HG03439 (cell line): ENCODE data around the gene ZNF664.

Experiments used
- ATAC-seq: cut with Tn5 transposase; IDR thresholded peaks from one replicate; pipeline ENCODE4 v1.9.1; 2021; ENCODE audit warnings: mild to moderate bottlenecking, moderate library complexity; ENCODE audit not compliant: unreplicated experiment

The ZNF664 gene

DNA sequence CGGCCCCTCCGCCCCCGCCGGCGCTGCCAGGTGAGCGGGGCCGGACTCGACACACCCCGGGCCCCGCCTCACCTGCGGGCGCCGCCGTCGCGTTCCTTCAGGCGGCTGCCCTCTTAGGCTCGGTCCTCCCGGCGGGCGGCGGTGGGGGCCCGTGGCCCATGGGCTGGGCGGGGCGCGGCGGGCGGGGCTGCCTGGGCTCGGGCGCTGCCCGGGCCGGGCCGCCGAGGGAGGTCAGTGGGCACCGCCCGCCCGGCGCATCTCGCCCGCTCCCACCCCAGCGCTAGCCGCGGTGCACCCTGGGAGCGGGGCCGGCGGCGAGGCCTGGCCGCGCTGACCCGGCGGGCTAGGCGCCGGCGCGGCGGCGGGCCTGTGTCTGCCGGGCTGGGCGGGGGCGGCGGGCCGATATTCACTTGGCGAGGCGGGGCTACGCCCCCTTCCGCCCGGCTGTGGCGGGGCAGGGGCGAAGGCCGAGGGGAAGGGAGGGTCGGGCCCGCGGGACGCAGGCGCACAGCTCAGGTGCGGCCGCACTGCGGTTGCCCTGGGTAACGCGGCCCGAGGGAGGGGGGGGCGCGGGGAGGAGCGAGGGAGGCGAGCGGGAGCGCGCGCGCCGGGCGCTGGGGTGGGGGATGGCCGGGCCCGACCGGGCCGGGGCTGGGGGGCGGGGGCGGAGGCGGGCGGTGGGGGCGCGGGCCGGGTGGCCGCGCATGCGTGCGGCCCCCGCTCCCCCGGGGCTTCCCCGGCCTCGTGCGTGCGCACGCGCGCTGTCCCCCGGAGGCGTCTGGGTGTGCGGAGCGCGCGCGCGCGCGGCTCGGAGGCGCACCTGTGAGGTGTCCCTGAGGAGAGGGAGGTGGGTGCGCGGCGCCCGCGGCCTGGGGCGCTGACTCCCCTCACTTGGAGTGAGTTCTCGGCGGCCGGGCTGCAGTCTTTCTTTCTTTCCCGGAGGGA, at the start of gene ZNF664, which contains the start of gene CCDC92:
TSS of gene ZNF664 (plus strand) at position 759 of the 945 bp plus-strand sequence. CDS start 38,930 bp downstream, outside the sequence.
TSS of gene CCDC92 (minus strand) at position 375 of the 945 bp plus-strand sequence. CDS start 28,526 bp downstream, outside the sequence.
- ATAC-seq = peak; percentile 78

DNA sequence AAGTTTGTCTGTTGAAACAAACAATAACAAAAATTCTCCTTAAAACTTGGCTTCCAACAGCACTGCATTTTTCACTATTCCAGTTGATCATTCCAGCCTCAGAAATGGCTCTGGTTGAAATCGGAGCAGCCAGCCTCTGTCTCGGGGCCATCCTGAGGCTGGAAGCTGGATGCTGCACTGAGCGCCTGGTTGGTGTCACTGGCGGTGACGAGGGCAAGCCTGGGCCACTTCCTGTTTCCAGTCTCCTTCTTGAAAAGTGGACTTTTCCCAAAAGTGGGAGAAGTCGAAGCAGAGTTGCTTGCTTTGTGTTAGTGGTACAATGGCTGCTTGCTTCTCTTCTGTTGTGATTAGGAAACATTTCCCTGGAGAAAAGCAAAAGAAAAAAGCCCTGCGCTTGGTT, 49.1 kb upstream of the ZNF664 start:
- no peak for ATAC-seq

DNA sequence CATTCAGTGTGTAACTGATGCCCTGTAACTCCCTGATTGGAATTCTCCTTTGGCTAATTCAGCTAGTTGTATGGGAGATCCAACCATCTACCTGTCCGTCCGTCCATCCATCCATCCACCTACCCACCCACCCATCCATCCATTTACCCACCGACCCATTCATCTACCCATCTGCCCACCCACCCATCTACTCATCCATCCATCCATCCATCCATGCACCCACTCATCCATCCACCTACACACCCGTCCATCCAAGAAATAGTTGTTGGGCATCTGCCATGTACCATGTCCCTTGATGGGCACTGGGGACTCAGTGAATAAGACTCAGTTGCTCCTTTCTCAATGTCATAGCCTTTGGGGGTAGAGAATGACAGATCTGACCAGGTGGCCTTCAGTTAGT, 48.5 kb upstream of the ZNF664 start:
- ATAC-seq = no peak

DNA sequence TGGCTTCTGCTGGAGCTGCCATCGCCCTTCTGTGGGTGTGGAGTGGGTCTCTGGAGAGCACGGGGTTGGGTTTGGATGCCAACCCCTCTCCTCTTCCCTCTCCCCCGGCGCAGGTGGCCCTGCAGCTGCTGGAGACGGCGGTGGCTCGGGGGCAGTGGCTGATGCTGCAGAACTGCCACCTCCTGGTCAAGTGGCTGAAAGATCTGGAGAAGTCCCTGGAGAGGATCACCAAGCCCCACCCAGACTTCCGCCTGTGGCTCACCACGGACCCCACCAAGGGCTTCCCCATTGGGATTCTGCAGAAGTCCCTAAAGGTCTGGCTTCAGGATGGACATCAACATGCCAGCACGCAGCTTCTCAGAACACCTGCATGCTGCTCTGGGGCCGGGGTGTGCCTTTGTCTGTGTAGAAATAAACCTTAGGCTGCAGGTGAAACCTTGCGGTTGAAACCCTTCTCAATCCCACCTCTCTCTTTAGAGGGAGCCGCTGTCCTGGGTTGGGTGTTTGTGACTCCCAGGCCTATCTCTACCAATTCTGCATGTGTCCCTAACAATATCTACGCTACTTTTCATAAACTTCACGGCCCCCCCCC, 44.6 kb upstream of the ZNF664 start:
- no peak for ATAC-seq

DNA sequence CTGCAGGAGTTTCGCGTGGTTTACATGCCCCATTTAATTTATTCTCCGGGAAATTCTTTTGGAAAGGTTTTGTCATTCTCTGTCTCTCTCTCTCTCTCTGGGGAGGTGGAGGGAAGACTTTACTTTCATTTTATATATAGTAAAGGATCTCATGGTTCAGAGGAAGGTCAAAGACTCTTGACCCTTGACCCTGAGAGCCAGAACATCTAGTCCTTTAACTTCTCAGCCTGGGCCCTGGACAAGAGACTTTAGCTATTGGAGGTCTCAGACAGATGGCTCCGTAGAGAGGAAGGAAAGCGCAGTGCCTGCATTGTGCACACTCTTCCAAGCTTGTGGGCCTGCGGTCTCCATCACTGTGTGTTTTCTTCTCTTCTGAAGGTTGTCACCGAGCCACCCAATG, 44.1 kb upstream of the ZNF664 start:
- ATAC-seq = no peak

DNA sequence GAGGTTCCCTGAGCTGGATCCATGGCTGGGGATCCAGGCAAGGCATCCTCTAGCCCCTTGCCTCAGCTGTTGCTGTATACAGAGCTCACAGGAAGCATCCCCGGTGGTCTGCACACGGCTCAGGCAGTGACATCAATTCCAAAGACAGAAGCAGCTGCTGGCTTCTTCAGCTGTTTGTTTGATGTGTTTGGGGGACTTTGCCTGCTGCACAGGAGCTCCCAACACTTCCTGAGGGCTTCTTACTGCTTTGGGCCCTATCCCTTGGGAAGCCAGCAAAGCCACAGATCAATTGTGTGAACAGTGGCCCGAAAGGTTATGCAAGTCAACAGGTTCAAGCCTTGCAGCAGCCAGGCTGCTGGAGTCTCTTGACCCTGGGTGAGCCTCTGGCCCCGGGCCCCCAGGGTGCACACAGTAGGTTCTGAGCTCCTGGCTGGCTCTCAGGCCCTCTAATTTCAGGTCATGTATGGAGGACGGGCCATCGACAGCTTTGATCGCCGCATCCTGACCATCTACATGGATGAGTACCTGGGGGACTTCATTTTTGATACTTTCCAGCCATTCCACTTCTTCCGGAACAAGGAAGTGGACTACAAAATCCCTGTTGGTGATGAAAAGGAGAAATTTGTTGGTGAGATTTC, 43.0 kb upstream of the ZNF664 start:
- no peak for ATAC-seq

DNA sequence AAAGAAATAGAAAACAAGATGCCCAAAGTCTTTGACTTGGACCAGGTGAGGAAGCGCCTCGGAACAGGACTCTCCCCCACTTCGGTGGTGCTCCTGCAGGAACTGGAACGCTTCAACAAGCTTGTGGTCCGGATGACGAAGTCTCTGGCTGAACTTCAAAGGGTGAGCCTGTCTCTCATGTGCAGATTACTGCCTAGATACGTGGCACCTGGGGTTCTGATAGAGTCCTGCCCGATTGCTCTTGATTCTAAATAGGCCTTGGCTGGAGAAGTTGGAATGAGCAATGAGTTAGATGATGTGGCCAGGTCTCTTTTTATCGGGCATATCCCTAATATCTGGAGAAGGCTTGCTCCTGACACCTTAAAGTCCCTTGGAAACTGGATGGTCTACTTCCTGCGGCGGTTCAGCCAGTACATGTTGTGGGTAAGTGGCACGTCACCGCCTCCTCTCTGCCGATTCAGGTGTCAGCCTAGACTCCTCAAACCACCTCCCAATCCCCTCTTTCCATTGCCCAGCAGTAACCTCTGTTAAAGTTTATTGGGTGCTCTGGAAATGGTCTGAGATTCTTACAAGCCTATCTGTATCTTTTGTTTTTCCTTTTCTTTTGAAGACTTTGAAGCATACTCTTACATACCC, 41.2 kb upstream of the ZNF664 start:
- ATAC-seq = no peak

DNA sequence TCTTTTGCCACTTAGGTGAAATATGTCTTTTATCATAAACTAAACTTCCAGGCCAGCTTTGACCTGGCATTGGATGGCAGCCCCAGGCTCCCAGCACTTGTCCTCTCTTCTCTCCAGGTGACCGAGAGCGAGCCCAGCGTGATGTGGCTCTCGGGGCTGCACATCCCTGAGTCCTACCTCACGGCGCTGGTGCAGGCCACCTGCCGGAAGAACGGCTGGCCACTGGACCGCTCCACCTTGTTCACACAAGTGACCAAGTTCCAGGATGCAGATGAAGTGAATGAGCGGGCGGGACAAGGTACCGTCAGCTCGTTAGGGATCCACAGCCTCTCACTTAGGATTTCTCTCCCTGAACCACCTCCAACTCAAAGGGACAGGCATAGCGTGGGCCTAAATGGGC, 39.8 kb upstream of the ZNF664 start:
- ATAC-seq = no peak

DNA sequence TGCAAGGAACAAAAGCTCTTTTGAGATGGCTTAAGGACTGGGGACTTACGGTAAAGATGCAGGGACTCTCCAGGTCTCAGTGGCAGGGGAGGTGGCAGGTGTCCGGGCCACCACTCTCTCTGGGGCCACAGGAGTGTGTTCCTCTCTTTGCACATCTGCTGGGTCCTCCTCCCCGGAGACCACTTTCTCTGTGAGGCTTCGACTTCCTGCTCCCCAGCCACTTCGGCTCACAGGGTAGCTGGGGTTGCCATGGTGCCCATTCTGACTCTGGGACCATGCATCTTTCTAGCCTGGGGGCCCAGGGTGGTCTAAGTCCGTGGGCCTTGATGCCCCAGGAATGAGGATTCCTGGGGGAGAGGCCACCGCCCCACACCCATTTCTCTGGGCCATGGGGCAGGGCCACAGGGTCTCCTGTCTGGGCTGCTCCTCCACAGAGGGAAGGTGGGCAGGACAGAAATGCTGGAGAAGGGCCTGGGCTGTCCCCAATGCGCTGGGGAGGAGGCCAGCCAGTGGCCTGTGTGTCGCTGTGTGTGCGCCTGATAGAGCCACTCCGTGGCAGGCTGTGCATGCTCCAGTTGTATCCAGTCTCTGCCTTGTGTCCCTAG, 38.9 kb upstream of the ZNF664 start:
- no peak for ATAC-seq

DNA sequence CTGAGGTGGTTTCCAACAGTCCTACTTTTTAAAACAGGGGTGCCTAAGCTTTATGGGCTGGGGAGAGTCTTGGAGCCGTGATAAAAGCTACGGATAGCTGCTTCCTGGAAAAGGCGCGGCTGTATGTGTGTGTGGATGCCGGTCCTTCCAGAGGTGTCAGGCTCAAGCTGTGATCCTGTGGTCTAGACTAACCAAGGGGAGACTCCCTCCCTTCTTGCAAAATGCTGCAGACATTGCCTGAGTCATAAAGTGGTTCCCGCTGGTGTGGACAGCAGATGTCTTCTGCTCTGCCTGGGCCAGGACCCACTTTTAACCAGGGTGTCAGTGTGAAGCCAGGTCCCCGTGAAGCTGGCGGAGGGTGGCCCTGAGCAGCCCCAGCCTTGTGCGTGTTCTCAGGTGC, 38.2 kb upstream of the ZNF664 start:
- ATAC-seq = no peak

DNA sequence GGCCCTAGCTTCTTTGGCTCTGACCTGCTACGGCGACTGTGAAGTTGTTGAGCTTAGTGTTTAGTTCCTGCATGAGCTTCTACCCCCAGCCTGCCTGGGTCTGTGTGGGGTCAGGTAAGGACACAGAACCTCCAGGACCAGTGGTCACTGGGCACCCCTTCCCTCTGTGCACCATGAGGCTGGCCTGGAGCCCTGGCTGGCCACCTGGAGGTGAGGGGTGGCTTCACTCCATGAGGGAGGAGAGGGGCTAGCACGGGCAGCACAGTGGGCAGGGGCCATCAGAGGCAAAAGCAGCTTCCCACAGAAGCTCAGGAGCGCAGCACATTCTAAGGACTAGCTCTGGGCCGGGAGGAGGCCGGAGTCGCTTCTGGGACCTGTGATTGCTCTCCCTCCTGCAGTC, 37.1 kb upstream of the ZNF664 start:
- ATAC-seq = no peak

DNA sequence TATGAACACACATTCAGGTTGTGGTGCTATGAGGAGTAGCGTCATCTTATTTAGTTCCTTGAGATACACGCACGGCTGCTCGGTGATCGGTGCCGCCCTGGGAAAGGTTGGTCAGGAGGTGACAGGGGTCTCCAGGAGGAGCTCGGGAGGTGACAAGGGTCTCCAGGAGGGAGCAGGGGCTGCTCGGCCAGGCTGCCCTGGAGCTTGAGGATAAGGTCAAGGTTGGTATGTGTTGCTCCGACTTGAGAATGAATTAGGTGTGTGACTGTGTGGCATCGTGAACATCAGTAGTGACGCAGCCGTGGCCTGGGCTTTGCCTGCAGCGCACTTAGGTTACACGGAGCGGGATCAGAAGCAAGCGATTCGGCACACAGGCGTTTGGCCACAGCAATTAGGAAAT, 36.5 kb upstream of the ZNF664 start:
- ATAC-seq = no peak

DNA sequence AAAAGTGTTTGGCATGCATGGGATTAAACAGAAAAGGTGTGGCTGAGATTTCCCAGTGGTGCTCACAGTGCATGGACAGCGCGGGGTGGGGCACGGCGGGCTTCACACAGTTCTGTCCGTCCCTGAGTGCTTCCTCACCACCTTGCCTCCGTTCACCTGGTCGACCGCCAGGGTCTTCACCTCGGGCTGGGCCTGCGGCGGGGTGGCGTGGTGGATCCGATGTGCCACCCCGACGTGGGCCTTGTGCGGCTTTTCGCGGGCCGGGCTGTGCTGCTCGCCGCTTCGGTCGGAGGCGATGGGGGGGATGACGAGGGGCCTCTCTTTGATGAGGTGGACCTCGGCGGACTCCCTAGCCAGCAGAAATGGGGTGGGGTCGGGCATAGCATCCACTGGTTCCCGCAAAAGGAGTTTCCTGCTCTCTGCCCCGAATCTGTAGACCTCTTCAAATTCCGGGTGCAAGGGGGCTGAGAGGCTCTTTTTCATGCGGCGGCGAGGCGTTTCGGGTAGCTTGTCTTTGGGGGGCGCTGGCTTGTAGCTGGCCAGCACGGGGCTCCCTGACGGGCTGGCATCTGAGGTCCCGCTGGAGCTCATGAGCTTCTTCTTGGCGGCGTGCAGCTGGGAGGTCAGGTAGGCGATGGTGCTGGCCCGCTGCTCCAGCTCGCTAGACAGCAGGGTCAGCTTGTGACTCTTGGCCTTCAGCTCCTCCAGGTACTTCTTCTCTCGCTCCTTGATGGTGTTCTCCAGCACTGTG, 35.9 kb upstream of the ZNF664 start:
- no peak for ATAC-seq

DNA sequence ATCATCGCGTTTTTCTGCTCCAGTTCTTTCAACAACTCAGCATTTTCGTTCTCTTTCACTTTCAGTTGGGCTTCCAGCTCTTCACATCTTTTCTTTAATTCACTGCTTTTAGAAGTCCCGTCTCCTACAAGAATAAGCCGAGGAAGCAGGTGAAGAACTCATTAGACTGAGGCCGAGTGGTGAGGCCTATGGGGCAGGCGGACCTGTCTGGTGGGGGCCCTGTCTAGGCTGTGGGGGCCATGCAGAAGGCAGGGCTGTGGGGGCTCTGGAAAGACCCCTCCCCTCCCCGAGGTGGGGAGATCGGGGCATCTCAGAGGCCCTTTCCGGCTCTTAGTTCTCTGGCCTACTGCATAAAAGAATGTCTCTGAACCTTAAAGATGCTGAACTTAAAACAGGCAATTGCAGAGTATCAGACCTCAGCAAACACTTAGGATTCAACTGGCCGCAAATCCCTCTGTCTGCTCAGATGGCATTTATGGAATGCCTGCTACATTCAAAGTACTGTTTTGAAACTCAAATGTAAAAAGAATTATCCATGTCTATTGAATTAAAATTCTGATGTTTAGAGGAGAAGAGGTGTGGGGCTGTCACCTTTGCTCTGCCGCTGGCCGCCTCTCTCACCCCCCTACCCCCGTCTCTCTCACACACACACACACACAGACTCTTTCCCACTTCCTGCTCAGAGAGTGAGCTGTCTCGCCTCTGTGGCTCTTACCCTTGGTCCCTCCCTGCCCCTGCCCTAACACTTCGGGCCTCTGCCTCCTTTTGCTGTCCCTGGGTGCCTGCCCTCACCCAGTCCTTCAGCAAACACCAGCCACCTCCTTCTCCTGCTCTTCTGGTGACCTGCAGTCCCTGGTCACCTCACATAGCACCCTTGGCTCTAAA, 35.1 kb upstream of the ZNF664 start:
- ATAC-seq = no peak

DNA sequence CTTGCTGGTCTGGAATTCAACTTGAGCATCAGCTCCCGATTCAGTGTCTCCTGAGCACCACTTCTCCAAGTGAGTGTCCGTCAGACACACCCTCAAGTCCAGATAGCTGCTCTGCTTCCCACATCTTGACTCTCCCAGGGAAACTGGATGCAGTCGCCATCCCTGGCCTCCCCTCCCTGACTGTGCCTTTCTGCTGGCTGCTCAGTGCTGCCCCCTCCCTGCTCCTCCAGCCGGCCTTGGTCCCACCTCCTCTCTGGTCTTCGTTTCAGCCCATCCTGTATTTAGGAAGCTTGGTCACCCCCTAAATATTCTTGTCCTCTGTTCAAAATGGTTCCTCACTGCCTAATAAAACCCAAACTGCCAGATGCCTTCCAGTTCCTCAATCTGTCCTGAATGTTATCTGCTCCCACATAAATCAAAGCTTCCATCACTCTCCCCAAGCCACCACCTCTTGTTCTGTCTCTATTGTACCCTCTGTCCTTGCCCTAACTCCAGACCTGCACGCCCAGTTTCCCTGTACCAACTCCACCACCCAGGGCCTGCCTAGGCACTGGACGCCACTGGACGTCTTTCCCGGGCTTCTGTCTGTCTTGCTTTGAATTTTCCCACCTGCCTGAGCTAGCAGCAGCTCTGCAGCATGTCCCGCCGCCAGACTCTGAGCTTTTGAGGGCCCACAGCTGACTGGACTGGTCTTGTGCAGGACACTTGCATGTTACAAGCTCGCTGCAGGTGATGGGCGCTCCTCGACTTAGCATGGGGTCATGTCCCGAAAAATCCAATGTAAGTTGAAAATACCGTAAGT, 34.1 kb upstream of the ZNF664 start:
- no peak for ATAC-seq

DNA sequence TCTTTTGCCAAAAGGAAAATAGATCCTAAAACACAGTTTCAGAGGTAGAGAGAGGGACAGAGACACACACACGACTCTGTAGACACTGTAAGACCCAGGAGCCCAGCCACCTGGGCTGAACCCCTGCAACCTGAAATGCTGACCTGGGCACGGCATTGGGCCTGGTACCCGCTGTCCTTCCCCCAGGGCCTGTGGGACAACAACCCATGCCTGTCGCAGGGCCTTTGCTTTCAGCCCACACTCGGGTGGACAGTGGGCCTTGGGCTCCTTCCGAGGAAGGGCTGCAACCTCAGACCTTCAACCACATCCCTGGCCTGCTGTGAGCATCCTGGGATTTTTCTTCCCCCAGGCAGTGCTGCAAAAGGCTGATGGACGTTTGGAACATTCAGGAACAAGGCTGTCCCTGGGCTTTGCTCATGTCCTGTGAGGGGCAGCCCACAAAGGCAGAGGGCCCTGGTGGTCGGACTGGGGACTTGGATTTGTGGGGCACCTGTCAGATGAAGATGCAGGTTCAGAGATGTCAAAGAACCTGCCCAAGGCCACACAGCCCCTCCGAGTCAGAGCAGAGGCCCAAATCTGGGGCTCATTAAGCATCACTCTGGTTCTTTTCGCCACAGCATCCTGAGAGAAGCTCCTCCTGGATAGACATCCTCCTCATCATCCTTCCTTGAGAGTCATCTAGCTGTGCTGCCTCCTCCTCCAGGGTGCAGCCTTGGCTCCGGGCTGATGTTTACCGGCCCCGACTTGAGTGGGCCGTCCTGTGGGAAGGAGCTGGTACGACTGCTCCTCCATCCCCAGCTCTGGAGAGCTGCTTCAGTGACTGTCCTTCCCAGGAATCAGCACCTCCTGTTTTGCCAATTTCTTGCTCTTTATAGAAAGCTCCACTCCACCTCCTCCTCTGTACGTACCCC, 33.0 kb upstream of the ZNF664 start:
- ATAC-seq = no peak

DNA sequence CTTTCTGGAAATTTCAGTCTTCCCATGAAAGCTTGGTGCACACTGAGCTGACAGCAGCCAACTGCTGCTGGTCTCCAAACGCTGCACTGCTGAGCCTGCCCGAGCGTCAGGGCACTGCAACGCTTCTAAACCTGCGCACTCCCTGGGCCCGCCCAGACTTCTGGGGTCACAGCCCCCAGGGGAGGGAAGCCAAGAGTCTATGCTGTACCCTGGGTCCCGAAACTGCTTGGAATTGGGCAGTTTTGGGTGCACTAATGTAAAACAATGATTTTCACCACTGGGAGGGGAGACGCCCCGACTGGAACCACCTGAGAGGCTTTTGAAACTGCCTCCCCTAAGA, 32.4 kb upstream of the ZNF664 start:
- ATAC-seq = no peak
